ENCODE data around the gene ATAD3A. TPM values are rescaled to one million over a fixed set of nuclear protein-coding genes. Genes with fewer than 3 reads are reported as not detected.
"Not testable (repeated sequence)": the region's sequence is repeated elsewhere in the genome, so short reads cannot be mapped to it uniquely, and the experiment has no call there.

Gene ATAD3A
- total RNA-seq, 2 experiments from 2014 or later, result 45.7 to 46.7 TPM

- peaks cover 30% of the 10 kb centered on the region for H3K36me3 Mint-ChIP-seq
These were observed 18.0 kb downstream of the ATAD3A start for GRCh38 chr1:1529936-1530335.

GRCh38 chr1:1531947-1532346 is 20.0 kb downstream of the ATAD3A start:
- ChIA-PET POLR2A (interaction anchor here (0.6 to 0.7 kb wide), 2 partner anchors 38 to 803 kb away, joined by 4 read pairs; no protein-coding TSS in a partner anchor), CTCF (no interaction called here)
- H3K4me3 Mint-ChIP-seq, result no peak overlapping the region
- H3K4me1 Mint-ChIP-seq (ENCODE audit: low read depth), result no peaks in the 10 kb centered on the region
- peaks cover 9% of the 10 kb centered on the region for H3K9me3 Mint-ChIP-seq
- no peak overlapping the region for H3K27ac Mint-ChIP-seq
- intact Hi-C loops (cut with micrococcal nuclease), result no loop called here
- DNase-seq, result no peak
- H3K27me3 Mint-ChIP-seq, result no peaks in the 10 kb centered on the region
- peaks cover 30% of the 10 kb centered on the region for H3K36me3 Mint-ChIP-seq

More at GRCh38 chr1:1529936-1530335, 18.0 kb downstream of the ATAD3A start:
- no peak for DNase-seq
- Mint-ChIP-seq H3K27ac (no peak overlapping the region), H3K4me3 (no peak overlapping the region), H3K4me1 (ENCODE audit: low read depth) (no peaks in the 10 kb centered on the region), H3K9me3 (peaks cover 9% of the 10 kb centered on the region), H3K27me3 (no peaks in the 10 kb centered on the region)
- ChIA-PET POLR2A (no interaction called here), CTCF (no interaction called here)
- intact Hi-C loops (cut with micrococcal nuclease), result no loop called here

GRCh38 chr1:1533176-1533893 is 21.4 kb downstream of the ATAD3A start:
- H3K27me3 Mint-ChIP-seq; H3K4me3 Mint-ChIP-seq; H3K4me1 Mint-ChIP-seq (ENCODE audit: low read depth); CTCF ChIA-PET; H3K27ac Mint-ChIP-seq; H3K9me3 Mint-ChIP-seq; intact Hi-C loops (cut with micrococcal nuclease); POLR2A ChIA-PET; DNase-seq: not testable (repeated sequence)
- H3K36me3 Mint-ChIP-seq, result peaks cover 26% of the 10 kb centered on the region

- H3K4me1 Mint-ChIP-seq (ENCODE audit: low read depth); H3K4me3 Mint-ChIP-seq; POLR2A ChIA-PET; H3K9me3 Mint-ChIP-seq; intact Hi-C loops (cut with micrococcal nuclease); H3K27ac Mint-ChIP-seq; CTCF ChIA-PET; H3K27me3 Mint-ChIP-seq; DNase-seq: not testable (repeated sequence)
- H3K36me3 Mint-ChIP-seq, result peaks cover 23% of the 10 kb centered on the region
These were observed 21.9 kb downstream of the ATAD3A start for GRCh38 chr1:1533894-1534291.

GRCh38 chr1:1534401-1535154 is 22.6 kb downstream of the ATAD3A start:
- Mint-ChIP-seq H3K27me3 (no peaks in the 10 kb centered on the region), H3K9me3 (peaks cover 9% of the 10 kb centered on the region), H3K4me1 (ENCODE audit: low read depth) (no peaks in the 10 kb centered on the region), H3K36me3 (peaks cover 20% of the 10 kb centered on the region), H3K27ac (no peak overlapping the region), H3K4me3 (no peak overlapping the region)
- POLR2A ChIA-PET, result no interaction called here
- DNase-seq, result no peak
- CTCF ChIA-PET, result no interaction called here
- intact Hi-C loops (cut with micrococcal nuclease), result no loop called here

GRCh38 chr1:1535201-1536018 is 23.4 kb downstream of the ATAD3A start:
- CTCF ChIA-PET, result interaction anchor here (1.1 kb wide), 1 partner anchor 163 kb away, joined by 3 read pairs; no protein-coding TSS in a partner anchor
- intact Hi-C loops (cut with micrococcal nuclease), result no loop called here
- no peak for DNase-seq

GRCh38 chr1:1536019-1536937 is 24.3 kb downstream of the ATAD3A start:
- Mint-ChIP-seq H3K27me3 (no peaks in the 10 kb centered on the region), H3K9me3 (peaks cover 5% of the 10 kb centered on the region), H3K27ac (no peak overlapping the region), H3K4me1 (ENCODE audit: low read depth) (no peaks in the 10 kb centered on the region), H3K4me3 (no peak overlapping the region), H3K36me3 (peaks cover 9% of the 10 kb centered on the region)
- intact Hi-C loops (cut with micrococcal nuclease), result no loop called here
- ChIA-PET POLR2A (interaction anchor here (0.5 kb wide), 1 partner anchor 43 kb away, joined by 3 read pairs; no protein-coding TSS in a partner anchor), CTCF (interaction anchor here (1.1 kb wide), 1 partner anchor 164 kb away, joined by 3 read pairs; no protein-coding TSS in a partner anchor)
- DNase-seq, result no peak

More at GRCh38 chr1:1535201-1536018, 23.4 kb downstream of the ATAD3A start:
- H3K27ac Mint-ChIP-seq, result no peak overlapping the region
- no peaks in the 10 kb centered on the region for H3K27me3 Mint-ChIP-seq
- H3K9me3 Mint-ChIP-seq, result peaks cover 9% of the 10 kb centered on the region
- H3K4me3 Mint-ChIP-seq, result no peak overlapping the region
- H3K4me1 Mint-ChIP-seq (ENCODE audit: low read depth), result no peaks in the 10 kb centered on the region
- H3K36me3 Mint-ChIP-seq, result peaks cover 12% of the 10 kb centered on the region
- POLR2A ChIA-PET, result no interaction called here

GRCh38 chr1:1536938-1537546 is 25.1 kb downstream of the ATAD3A start:
- ChIA-PET CTCF (interaction anchor here (1.1 kb wide), 1 partner anchor 165 kb away, joined by 3 read pairs; no protein-coding TSS in a partner anchor), POLR2A (interaction anchor here (0.5 kb wide), 1 partner anchor 44 kb away, joined by 3 read pairs; no protein-coding TSS in a partner anchor)
- Mint-ChIP-seq H3K4me3 (no peak overlapping the region), H3K9me3 (peaks cover 2% of the 10 kb centered on the region), H3K36me3 (peaks cover 6% of the 10 kb centered on the region), H3K4me1 (ENCODE audit: low read depth) (no peaks in the 10 kb centered on the region), H3K27ac (no peak overlapping the region), H3K27me3 (no peaks in the 10 kb centered on the region)
- intact Hi-C loops (cut with micrococcal nuclease), result no loop called here
- no peak for DNase-seq

- POLR2A ChIA-PET, result no interaction called here
- H3K36me3 Mint-ChIP-seq, result peaks cover 3% of the 10 kb centered on the region
- no peak overlapping the region for H3K4me3 Mint-ChIP-seq
- H3K27ac Mint-ChIP-seq, result no peak overlapping the region
- intact Hi-C loops (cut with micrococcal nuclease), result no loop called here
- no peaks in the 10 kb centered on the region for H3K9me3 Mint-ChIP-seq
- no peak for DNase-seq
- CTCF ChIA-PET, result no interaction called here
- no peaks in the 10 kb centered on the region for H3K27me3 Mint-ChIP-seq
- no peaks in the 10 kb centered on the region for H3K4me1 Mint-ChIP-seq (ENCODE audit: low read depth)
These were observed 25.8 kb downstream of the ATAD3A start for GRCh38 chr1:1537626-1538250.

- no peak overlapping the region for H3K4me3 Mint-ChIP-seq
- H3K9me3 Mint-ChIP-seq, result no peaks in the 10 kb centered on the region
- H3K4me1 Mint-ChIP-seq (ENCODE audit: low read depth), result no peaks in the 10 kb centered on the region
- no peaks in the 10 kb centered on the region for H3K27me3 Mint-ChIP-seq
- CTCF ChIA-PET, result no interaction called here
- H3K36me3 Mint-ChIP-seq, result no peaks in the 10 kb centered on the region
- intact Hi-C loops (cut with micrococcal nuclease), result no loop called here
- no peak overlapping the region for H3K27ac Mint-ChIP-seq
- POLR2A ChIA-PET, result no interaction called here
- no peak for DNase-seq
These were observed 26.4 kb downstream of the ATAD3A start for GRCh38 chr1:1538334-1538733.

GRCh38 chr1:1538989-1539309 is 27.0 kb downstream of the ATAD3A start:
- Mint-ChIP-seq H3K27me3 (no peaks in the 10 kb centered on the region), H3K27ac (no peak overlapping the region), H3K9me3 (no peaks in the 10 kb centered on the region), H3K4me1 (ENCODE audit: low read depth) (no peaks in the 10 kb centered on the region), H3K4me3 (no peak overlapping the region), H3K36me3 (no peaks in the 10 kb centered on the region)
- ChIA-PET POLR2A (no interaction called here), CTCF (no interaction called here)
- DNase-seq, result no peak
- intact Hi-C loops (cut with micrococcal nuclease), result no loop called here

Measured in activated CD4-positive, alpha-beta memory T cell treated with anti-CD3 and anti-CD28 coated beads for 36 hours (primary cell).